Activated gamma-delta T cell (primary cell): ENCODE results near the gene APLP1.
"Not testable (repeated sequence)": the region's sequence is repeated elsewhere in the genome, so short reads cannot be mapped to it uniquely, and the experiment has no call there.

Experiments
- DNase-seq: peaks from one replicate; lab custom pipeline; 2025; lab: John Stamatoyannopoulos, UW

APLP1 gene

GRCh38 chr19:35882114-35882832 lies 13.9 kb downstream of the APLP1 start:
- DNase-seq: no peak

GRCh38 chr19:35883882-35884281 lies 15.5 kb downstream of the APLP1 start:
- DNase-seq: no peak

GRCh38 chr19:35885225-35885738 lies 16.9 kb downstream of the APLP1 start:
- DNase-seq: no peak

GRCh38 chr19:35885904-35886303 lies 17.5 kb downstream of the APLP1 start:
- DNase-seq: no peak

- no peak for DNase-seq
These were observed 18.8 kb downstream of the APLP1 start for GRCh38 chr19:35887197-35887596.

- no peak for DNase-seq
These were observed 20.0 kb downstream of the APLP1 start for GRCh38 chr19:35888398-35888797.

GRCh38 chr19:35889370-35890112 lies 21.2 kb downstream of the APLP1 start:
- DNase-seq: no peak

GRCh38 chr19:35890113-35890650 lies 21.8 kb downstream of the APLP1 start:
- DNase-seq: no peak

GRCh38 chr19:35891819-35892218 lies 23.4 kb downstream of the APLP1 start:
- not testable (repeated sequence) for DNase-seq

GRCh38 chr19:35894342-35894741 lies 26.0 kb downstream of the APLP1 start:
- no peak for DNase-seq

GRCh38 chr19:35895911-35896642 lies 27.7 kb downstream of the APLP1 start:
- no peak for DNase-seq

- no peak for DNase-seq
These were observed 28.3 kb downstream of the APLP1 start for GRCh38 chr19:35896643-35897040.

GRCh38 chr19:35897706-35898451 lies 29.5 kb downstream of the APLP1 start:
- no peak for DNase-seq

GRCh38 chr19:35898499-35898809 lies 30.1 kb downstream of the APLP1 start:
- DNase-seq: no peak

- peak; percentile 85 for DNase-seq
These were observed 31.3 kb downstream of the APLP1 start for GRCh38 chr19:35899547-35900214.

- no peak for DNase-seq
These were observed 32.8 kb downstream of the APLP1 start for GRCh38 chr19:35901055-35901644.

- DNase-seq: no peak
These were observed 33.7 kb downstream of the APLP1 start, which contains the start of gene HCST for GRCh38 chr19:35901854-35902661. Gene HCST (plus strand): TSS chr19:35902529. CDS start chr19:35902594, 65 bp downstream.

- DNase-seq: no peak
These were observed 34.6 kb downstream of the APLP1 start for GRCh38 chr19:35902870-35903475.

- peak; percentile 75 for DNase-seq
These were observed 35.3 kb downstream of the APLP1 start for GRCh38 chr19:35903550-35904179.
